ENCODE data around the gene DICER1. TPM values are rescaled to one million over a fixed set of nuclear protein-coding genes. Genes with fewer than 3 reads are reported as not detected.

DICER1 gene
- total and polyA plus RNA-seq, 2 donors (not counting 1 experiment from before 2014, with no cell fraction given): 15.4 to 90.4 TPM

- Mint-ChIP-seq H3K27ac (no peak overlapping the region), H3K4me3 (no peak overlapping the region), H3K4me1 (peaks cover 2% of the 10 kb centered on the region), H3K27me3 (peaks cover 3% of the 10 kb centered on the region), H3K9me3 (ENCODE audit: insufficient read depth) (peaks cover 6% of the 10 kb centered on the region)
- intact Hi-C loops (cut with micrococcal nuclease): no loop called here
- ATAC-seq (ENCODE audit: low read depth) (no peak), DNase-seq (no peak)
- no peaks in the 10 kb centered on the region for H4K20me1 ChIP-seq (ENCODE audit: control insufficient read depth, insufficient read depth, low read length, poor library complexity, severe bottlenecking)
- H3K9ac ChIP-seq (ENCODE audit: low read length): no peak overlapping the region
- peaks cover 0 to 5% (median 0%) of the 10 kb centered on the region in 3 donors for H3K9me3 ChIP-seq (ENCODE audit: control extremely low read depth in 1 of 3, control insufficient read depth in 2 of 3, insufficient read depth in 1 of 3, low read length in 2 of 3)
- H3K27me3 ChIP-seq (replicated peaks in 1 of 4; ENCODE audit: control extremely low read depth in 1 of 4, control insufficient read depth in 3 of 4, insufficient read depth in 4 of 4, low read length in 3 of 4): no peaks in the 10 kb centered on the region
- peaks cover 0 to 15% of the 10 kb centered on the region in 2 experiments for H3K36me3 ChIP-seq (replicated peaks in 1 of 2; ENCODE audit: control extremely low read depth in 1 of 2, control insufficient read depth in 1 of 2, extremely low read depth in 1 of 2, insufficient read depth in 2 of 2, low read length in 1 of 2)
- no peaks in the 10 kb centered on the region for H3K79me2 ChIP-seq (ENCODE audit: control insufficient read depth, insufficient read depth, low read length)
- CTCF ChIA-PET: no interaction called here
- 85% methylated on average over 7 of the region's 7 CpGs for WGBS (ENCODE audit: insufficient coverage)
- H3K4me2 ChIP-seq (replicated peaks; ENCODE audit: low read depth, low read length, poor library complexity, severe bottlenecking): no peak overlapping the region
- H2AFZ ChIP-seq (ENCODE audit: insufficient read depth, low read depth, low read length, poor library complexity, severe bottlenecking): no peak overlapping the region
- H3K4me1 ChIP-seq (ENCODE audit: control insufficient read depth in 2 of 2, insufficient read depth in 2 of 2, low read length in 2 of 2): no peaks in the 10 kb centered on the region
- H3K27ac ChIP-seq (ENCODE audit: low read length in 2 of 2): no peak overlapping the region
- POLR2A ChIA-PET: no interaction called here
- H3K4me3 ChIP-seq (ENCODE audit: control extremely low read depth in 1 of 5, extremely low read depth in 1 of 5, insufficient read depth in 1 of 5, low read depth in 2 of 5, low read length in 4 of 5): no peak overlapping the region
- no peak for TF ChIP-seq EZH2 (IDR thresholded peaks at IDR 0.05; ENCODE audit: borderline replicate concordance, insufficient read depth, low read depth, low read length, poor library complexity, severe bottlenecking)
- TF ChIP-seq, protein P1, sequence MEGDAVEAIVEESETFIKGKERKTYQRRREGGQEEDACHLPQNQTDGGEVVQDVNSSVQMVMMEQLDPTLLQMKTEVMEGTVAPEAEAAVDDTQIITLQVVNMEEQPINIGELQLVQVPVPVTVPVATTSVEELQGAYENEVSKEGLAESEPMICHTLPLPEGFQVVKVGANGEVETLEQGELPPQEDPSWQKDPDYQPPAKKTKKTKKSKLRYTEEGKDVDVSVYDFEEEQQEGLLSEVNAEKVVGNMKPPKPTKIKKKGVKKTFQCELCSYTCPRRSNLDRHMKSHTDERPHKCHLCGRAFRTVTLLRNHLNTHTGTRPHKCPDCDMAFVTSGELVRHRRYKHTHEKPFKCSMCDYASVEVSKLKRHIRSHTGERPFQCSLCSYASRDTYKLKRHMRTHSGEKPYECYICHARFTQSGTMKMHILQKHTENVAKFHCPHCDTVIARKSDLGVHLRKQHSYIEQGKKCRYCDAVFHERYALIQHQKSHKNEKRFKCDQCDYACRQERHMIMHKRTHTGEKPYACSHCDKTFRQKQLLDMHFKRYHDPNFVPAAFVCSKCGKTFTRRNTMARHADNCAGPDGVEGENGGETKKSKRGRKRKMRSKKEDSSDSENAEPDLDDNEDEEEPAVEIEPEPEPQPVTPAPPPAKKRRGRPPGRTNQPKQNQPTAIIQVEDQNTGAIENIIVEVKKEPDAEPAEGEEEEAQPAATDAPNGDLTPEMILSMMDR (IDR thresholded peaks at IDR 0.05): no peak
Observed at GRCh38 chr14:95200404-95200803, 43.1 kb upstream of the DICER1 start.

DNA sequence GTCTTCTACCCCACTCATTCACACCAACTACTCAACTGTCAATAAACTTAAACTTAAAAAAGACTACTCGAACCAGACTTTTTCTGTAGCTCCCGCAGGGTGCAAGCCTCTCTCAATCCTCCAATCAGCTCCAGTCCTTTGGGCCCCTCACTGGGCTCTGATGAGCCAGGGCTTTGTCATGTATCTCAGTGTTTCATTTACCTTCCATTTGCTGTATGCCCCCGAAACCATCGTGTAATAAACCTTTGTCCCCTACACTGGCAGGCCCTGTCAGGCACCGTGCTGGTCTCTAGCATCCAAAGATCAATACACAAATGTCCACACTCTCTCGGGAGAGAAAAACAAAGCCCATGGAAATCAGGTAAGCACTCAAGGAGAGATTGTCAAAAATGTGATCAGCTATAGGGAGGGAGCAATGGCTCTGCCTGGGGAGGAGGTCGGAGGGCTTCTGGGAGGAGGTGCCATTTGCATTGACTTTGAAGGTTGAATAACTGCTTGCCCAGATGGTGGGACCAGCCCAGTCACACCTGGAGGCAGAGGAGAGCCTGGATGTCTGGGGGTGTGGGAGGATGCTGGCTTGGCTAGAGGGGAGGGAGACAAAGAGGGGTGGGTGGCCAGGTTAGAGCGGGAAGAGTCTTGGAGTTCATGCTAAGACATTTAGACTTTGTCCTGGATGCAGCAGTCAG lies 42.1 kb upstream of the DICER1 start:
- ChIA-PET CTCF (interaction anchor here (0.9 kb wide), 1 partner anchor 162 kb away, joined by 3 read pairs; no protein-coding TSS in a partner anchor), POLR2A (no interaction called here)
- Histone ChIP-seq H3K4me2 (replicated peaks; ENCODE audit: low read depth, low read length, poor library complexity, severe bottlenecking) (no peak overlapping the region), H3K9me3 (ENCODE audit: control extremely low read depth in 1 of 3, control insufficient read depth in 2 of 3, insufficient read depth in 1 of 3, low read length in 2 of 3) (peaks cover 0 to 5% (median 0%) of the 10 kb centered on the region in 3 donors), H3K27me3 (replicated peaks in 1 of 4; ENCODE audit: control extremely low read depth in 1 of 4, control insufficient read depth in 3 of 4, insufficient read depth in 4 of 4, low read length in 3 of 4) (no peaks in the 10 kb centered on the region), H3K4me3 (ENCODE audit: control extremely low read depth in 1 of 5, extremely low read depth in 1 of 5, insufficient read depth in 1 of 5, low read depth in 2 of 5, low read length in 4 of 5) (no peak overlapping the region), H3K27ac (ENCODE audit: low read length in 2 of 2) (no peak overlapping the region), H3K4me1 (ENCODE audit: control insufficient read depth in 2 of 2, insufficient read depth in 2 of 2, low read length in 2 of 2) (no peaks in the 10 kb centered on the region), H3K36me3 (replicated peaks in 1 of 2; ENCODE audit: control extremely low read depth in 1 of 2, control insufficient read depth in 1 of 2, extremely low read depth in 1 of 2, insufficient read depth in 2 of 2, low read length in 1 of 2) (peaks cover 0 to 15% of the 10 kb centered on the region in 2 experiments), H3K79me2 (ENCODE audit: control insufficient read depth, insufficient read depth, low read length) (no peaks in the 10 kb centered on the region), H2AFZ (ENCODE audit: insufficient read depth, low read depth, low read length, poor library complexity, severe bottlenecking) (no peak overlapping the region), H4K20me1 (ENCODE audit: control insufficient read depth, insufficient read depth, low read length, poor library complexity, severe bottlenecking) (no peaks in the 10 kb centered on the region), H3K9ac (ENCODE audit: low read length) (no peak overlapping the region)
- DNase-seq: no peak
- ATAC-seq (ENCODE audit: low read depth): no peak
- H3K4me3 Mint-ChIP-seq: no peak overlapping the region
- H3K9me3 Mint-ChIP-seq (ENCODE audit: insufficient read depth): no peaks in the 10 kb centered on the region
- intact Hi-C loops (cut with micrococcal nuclease): loop anchor here (5.0 kb wide), 1 partner anchor 512 kb away; no protein-coding TSS in a partner anchor
- H3K27me3 Mint-ChIP-seq: peaks cover 3% of the 10 kb centered on the region
- H3K4me1 Mint-ChIP-seq: peaks cover 2% of the 10 kb centered on the region
- no peak for TF ChIP-seq EZH2 (IDR thresholded peaks at IDR 0.05; ENCODE audit: borderline replicate concordance, insufficient read depth, low read depth, low read length, poor library complexity, severe bottlenecking)
- TF ChIP-seq, protein P1 (IDR thresholded peaks at IDR 0.05): no peak
- H3K27ac Mint-ChIP-seq: no peak overlapping the region
- WGBS (ENCODE audit: insufficient coverage): 88% methylated on average over 5 of the region's 8 CpGs

All from B cell (primary cell).